NK-92 treated with Interleukin-12 subunit alpha and Interleukin-12 subunit beta, amount 100 ng/mL, for 24 hours (cell line): ENCODE measurements around the gene HEXD.
"Not testable (repeated sequence)": the region's sequence is repeated elsewhere in the genome, so short reads cannot be mapped to it uniquely, and the experiment has no call there.

Source experiments
- DNase-seq: peaks from one replicate; lab custom pipeline; 2025; lab: John Stamatoyannopoulos, UW

HEXD gene

GRCh38 chr17:82440991-82441627 is 23.0 kb downstream of the HEXD start:
- DNase-seq = no peak

GRCh38 chr17:82441691-82442487 is 23.7 kb downstream of the HEXD start:
- DNase-seq = no peak

- DNase-seq = no peak
These were observed 24.7 kb downstream of the HEXD start for GRCh38 chr17:82442643-82443464.

- no peak for DNase-seq
These were observed 25.5 kb downstream of the HEXD start for GRCh38 chr17:82443465-82444283.

- no peak for DNase-seq
These were observed 26.2 kb downstream of the HEXD start for GRCh38 chr17:82444284-82444893.

GRCh38 chr17:82444941-82445521 is 26.9 kb downstream of the HEXD start:
- DNase-seq = no peak

- DNase-seq = no peak
These were observed 27.4 kb downstream of the HEXD start for GRCh38 chr17:82445542-82445941.

- DNase-seq = no peak
These were observed 28.0 kb downstream of the HEXD start for GRCh38 chr17:82446124-82446523.

GRCh38 chr17:82446649-82447048 is 28.5 kb downstream of the HEXD start:
- DNase-seq = no peak

GRCh38 chr17:82447876-82448275 is 29.7 kb downstream of the HEXD start:
- no peak for DNase-seq

- DNase-seq = peak; percentile 76
These were observed 31.2 kb downstream of the HEXD start for GRCh38 chr17:82449131-82449882.

GRCh38 chr17:82449883-82450356 is 31.8 kb downstream of the HEXD start:
- no peak for DNase-seq

- DNase-seq = peak; percentile 91
These were observed 32.4 kb downstream of the HEXD start, which contains the start of gene CYBC1 for GRCh38 chr17:82450357-82451106. CYBC1 (minus strand) TSS chr17:82450752; CDS start chr17:82449254, 1,498 bp downstream.

- DNase-seq = no peak
These were observed 34.0 kb downstream of the HEXD start for GRCh38 chr17:82452162-82452561.

GRCh38 chr17:82453151-82453550 is 35.0 kb downstream of the HEXD start:
- not testable (repeated sequence) for DNase-seq

- DNase-seq = not testable (repeated sequence)
These were observed 35.6 kb downstream of the HEXD start for GRCh38 chr17:82453706-82454105.

- no peak for DNase-seq
These were observed 39.2 kb downstream of the HEXD start for GRCh38 chr17:82457073-82457928.

- DNase-seq = no peak
These were observed 39.7 kb downstream of the HEXD start for GRCh38 chr17:82457929-82458178.
